Measurements from ENCODE around the gene SLC38A6.

The SLC38A6 gene

GRCh38 chr14:60980811-60981632, at the start of gene SLC38A6, which contains the start of gene TRMT5:
Gene SLC38A6 (plus strand): TSS chr14:60981245. CDS start chr14:60981278, 33 bp downstream.
Gene TRMT5 (minus strand): TSS chr14:60981079. CDS start chr14:60980973, 106 bp downstream.
- peak; percentile 94 for FAIRE-seq

GRCh38 chr14:60933920-60934655, 47.0 kb upstream of the SLC38A6 start:
- no peak for FAIRE-seq

GRCh38 chr14:60935319-60935718, 45.7 kb upstream of the SLC38A6 start:
- FAIRE-seq: no peak

GRCh38 chr14:60943637-60944032, 37.4 kb upstream of the SLC38A6 start:
- no peak for FAIRE-seq

GRCh38 chr14:60944204-60944603, 36.8 kb upstream of the SLC38A6 start:
- FAIRE-seq: no peak

- FAIRE-seq: no peak
These were observed 35.1 kb upstream of the SLC38A6 start for GRCh38 chr14:60945984-60946383.

- no peak for FAIRE-seq
These were observed 34.3 kb upstream of the SLC38A6 start for GRCh38 chr14:60946773-60947172.

- FAIRE-seq: no peak
These were observed 29.1 kb upstream of the SLC38A6 start for GRCh38 chr14:60951776-60952435.

- no peak for FAIRE-seq
These were observed 24.8 kb upstream of the SLC38A6 start for GRCh38 chr14:60956202-60956601.

- FAIRE-seq: no peak
These were observed 24.4 kb upstream of the SLC38A6 start for GRCh38 chr14:60956632-60957031.

- no peak for FAIRE-seq
These were observed 22.9 kb upstream of the SLC38A6 start for GRCh38 chr14:60958146-60958545.

- no peak for FAIRE-seq
These were observed 17.3 kb upstream of the SLC38A6 start for GRCh38 chr14:60963761-60964160.

- no peak for FAIRE-seq
These were observed 16.1 kb upstream of the SLC38A6 start for GRCh38 chr14:60964904-60965303.

- no peak for FAIRE-seq
These were observed 15.6 kb upstream of the SLC38A6 start for GRCh38 chr14:60965402-60965801.

- no peak for FAIRE-seq
These were observed 12.9 kb upstream of the SLC38A6 start for GRCh38 chr14:60968099-60968498.

- FAIRE-seq: peak; percentile 65
These were observed 12.4 kb upstream of the SLC38A6 start for GRCh38 chr14:60968671-60969070.

- FAIRE-seq: no peak
These were observed 10.9 kb upstream of the SLC38A6 start for GRCh38 chr14:60970146-60970545.

GRCh38 chr14:60971271-60971670, 9.8 kb upstream of the SLC38A6 start:
- no peak for FAIRE-seq

- no peak for FAIRE-seq
These were observed 8.8 kb upstream of the SLC38A6 start for GRCh38 chr14:60972295-60972694.

- no peak for FAIRE-seq
These were observed 8.0 kb upstream of the SLC38A6 start for GRCh38 chr14:60973070-60973469.

- no peak for FAIRE-seq
These were observed 6.9 kb upstream of the SLC38A6 start for GRCh38 chr14:60974090-60974651.

GRCh38 chr14:60975551-60975950, 5.5 kb upstream of the SLC38A6 start:
- no peak for FAIRE-seq

- no peak for FAIRE-seq
These were observed 3.2 kb upstream of the SLC38A6 start for GRCh38 chr14:60977847-60978246.

Data from G401.6 (cell line).